GM21825 (cell line): ENCODE results near the gene LCORL.
"Not testable (repeated sequence)": the region's sequence is repeated elsewhere in the genome, so short reads cannot be mapped to it uniquely, and the experiment has no call there.

Source experiments
- ATAC-seq: cut with Tn5 transposase; IDR thresholded peaks from one replicate; pipeline ENCODE4 v1.9.1; 2021; ENCODE audit warnings: mild to moderate bottlenecking, moderate library complexity; ENCODE audit not compliant: unreplicated experiment

The LCORL gene

DNA sequence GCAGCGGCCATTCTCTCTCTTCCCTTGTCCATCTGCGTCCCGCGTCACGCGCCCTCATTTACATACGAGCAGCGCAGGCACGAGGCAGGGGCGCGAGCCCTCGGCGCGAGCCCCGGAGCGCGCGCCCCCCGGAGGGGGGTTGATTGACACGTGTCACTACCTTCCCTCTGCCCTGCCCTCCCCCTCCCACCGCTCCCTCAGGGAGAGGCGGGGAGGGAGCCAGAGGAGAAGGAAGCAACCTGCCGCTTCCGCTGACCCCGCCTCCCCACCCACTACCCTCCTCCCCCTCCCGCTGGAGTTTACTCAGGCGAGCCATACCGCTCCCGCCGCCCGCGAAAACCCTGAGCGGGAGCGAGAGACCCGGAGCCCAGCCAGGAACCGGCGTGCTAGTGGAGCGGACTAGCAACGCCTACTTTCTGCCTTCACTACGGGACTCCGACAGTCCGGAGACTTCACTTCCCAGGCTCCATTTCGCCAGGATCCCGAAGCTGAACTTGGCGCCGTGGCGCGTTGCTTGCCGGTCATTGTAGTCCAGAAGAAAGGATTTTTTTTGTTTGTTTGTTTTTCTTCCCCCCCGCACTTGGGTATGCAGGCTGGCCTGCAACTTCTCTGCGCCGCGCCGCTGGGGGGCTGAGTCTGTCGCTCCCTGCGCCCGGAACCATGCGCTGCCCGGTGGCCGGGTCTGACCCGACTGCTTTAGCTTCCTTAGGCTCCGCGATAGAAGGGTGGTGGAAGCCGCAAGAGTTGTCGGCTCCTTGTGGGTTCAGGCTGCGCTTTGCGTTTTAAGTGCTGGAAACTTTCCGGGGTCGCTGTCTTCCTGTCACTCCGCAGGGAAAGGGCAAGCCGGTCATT lies at the start of gene LCORL:
Gene LCORL, minus strand, starts transcription at position 36 of the 852 bp plus-strand sequence. Its CDS starts 4 bp downstream, at position 32.
- peak; percentile 80 for ATAC-seq

DNA sequence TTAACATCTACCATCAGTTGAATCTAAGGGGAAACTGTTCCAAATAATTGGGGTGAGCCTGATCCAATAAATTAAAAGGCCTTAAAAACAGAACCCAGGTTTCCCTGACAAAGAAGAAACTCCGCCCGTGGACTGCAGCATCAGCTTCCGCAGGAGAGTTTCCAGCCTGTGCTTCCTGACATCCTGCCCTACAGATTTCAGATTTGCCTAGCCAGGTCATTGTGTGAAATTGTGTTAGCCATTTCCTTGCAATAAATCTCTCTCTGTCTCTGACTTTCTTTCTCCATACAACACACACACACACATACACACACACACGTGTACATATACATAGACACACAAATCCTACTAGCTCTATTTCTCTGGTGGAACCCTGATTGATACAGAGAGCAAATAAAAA lies 48.3 kb upstream of the LCORL start:
- no peak for ATAC-seq

DNA sequence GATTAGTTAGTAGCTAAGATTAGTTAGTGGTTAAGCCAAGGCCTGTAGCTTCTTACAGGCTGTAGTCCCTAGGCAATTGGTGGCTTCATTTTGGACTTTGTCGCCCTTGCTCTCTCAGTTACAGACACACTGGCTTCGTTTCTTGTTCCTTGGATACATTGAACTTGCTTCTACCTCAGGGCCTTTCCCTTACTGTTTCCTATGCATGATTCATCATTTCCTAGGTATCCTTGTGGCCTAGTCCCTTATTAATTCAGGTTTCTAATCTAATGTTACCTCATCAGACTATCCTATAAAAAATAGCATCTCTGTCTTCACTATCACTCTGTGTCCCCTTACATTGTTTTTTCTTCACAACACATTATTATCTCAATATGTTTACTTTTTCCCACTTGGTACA lies 45.5 kb upstream of the LCORL start:
- no peak for ATAC-seq

DNA sequence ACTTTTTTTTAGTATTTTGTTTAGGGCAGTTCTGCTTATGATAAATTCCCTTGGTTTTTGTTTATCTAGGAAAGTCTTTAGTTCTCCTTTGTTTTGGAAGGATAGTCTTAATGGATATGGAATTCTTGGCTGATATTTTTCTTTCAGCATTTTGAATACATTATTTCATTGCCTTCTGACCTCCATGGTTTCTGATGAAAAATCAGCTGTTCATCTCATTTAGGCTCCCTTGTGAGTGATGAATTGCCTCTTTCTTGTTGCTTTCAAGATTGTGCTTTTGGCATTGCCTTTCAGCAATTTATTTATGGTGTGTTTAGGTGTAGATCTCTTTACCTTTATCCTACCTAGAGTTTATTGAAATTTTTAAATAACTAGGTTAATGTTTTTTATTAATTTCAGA lies 41.5 kb upstream of the LCORL start:
- no peak for ATAC-seq

DNA sequence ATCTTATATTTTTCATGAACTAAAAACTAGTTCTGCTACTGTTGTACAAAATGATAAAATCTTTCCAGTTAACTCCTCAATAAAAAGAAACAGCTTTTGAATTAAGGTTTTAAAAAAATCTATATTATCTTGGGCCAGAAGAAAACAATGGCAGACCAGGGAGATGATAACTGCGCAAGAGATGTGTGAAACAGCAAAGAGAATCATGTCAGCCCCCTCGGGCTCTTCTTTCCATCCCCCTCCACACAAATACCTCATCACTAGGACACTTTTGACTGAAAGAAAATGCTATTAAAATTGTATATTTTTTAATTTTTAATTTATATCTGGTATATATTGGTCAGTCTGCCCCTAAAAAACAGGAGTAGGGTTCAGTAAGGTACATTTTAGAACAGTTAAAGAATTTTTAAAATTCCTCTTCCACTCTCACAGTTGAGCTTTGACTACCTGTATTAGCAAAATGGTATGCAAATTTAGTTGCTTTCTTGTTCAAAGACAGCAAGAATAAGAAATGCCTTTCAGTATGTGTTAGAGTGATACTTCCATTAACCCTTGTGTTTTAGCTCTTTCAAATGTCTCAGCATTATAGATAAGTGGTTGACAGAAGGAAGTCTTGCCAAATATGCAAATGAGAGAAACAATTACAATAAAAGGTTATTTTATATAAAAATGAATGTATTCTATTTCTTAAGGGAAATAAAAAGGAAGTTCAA lies 36.4 kb upstream of the LCORL start:
- peak; percentile 63 for ATAC-seq

DNA sequence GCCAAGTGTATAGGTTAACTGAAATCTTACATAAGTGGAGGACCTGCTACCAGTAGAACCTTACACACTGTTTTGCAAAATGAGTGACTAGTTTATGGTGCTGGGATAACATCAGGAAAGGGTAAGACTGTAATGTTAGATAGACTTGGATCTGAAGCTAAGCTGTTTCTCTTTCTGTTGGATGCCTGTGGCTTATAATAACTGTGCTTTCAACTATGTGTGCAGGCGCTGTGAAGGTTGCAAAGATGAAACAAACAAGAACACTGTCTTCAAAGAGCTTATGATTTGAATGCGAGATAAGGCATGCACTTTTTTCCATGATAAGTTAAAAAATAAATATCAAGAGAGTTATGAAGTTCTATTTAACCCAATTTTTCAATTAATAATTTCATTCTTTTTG lies 34.5 kb upstream of the LCORL start:
- ATAC-seq, result no peak

DNA sequence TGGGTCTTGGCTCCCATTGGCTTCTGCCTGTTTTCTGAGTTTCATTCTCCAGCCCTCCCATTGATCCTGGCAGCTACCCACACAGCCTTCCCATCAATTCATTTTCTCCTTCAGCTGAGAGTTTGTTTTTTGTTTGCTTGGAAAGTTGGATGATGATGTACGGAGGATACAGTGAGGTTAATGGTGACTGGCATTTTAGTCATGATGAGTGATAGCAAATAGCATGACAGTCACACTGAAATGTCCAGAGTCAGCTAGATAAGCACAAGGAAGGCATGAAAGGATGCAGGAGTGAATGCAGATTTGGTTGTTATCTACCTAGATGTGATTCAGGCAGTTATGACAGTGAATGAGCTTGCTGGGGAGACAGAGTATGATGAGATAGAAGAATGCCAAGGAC lies 30.6 kb upstream of the LCORL start:
- ATAC-seq, result no peak

DNA sequence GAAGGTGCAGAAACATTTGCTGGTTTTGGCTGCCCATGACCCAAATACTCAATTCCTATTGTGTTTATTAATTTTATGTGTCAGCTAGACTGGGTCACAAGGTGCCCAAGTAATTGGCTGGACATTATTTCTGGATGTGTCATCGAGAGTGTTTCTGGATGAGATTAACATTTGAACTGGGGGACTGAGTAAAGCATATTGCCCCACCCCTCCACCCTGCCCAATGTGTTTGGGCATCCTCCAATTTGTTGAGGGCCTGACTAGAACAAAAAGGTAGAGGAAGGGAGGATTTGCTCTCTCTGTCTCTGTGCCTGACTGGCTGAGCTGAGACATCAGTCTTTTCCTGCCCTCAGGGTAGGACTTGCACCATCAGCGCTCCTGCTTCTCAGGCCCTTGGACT lies 29.7 kb upstream of the LCORL start:
- no peak for ATAC-seq

DNA sequence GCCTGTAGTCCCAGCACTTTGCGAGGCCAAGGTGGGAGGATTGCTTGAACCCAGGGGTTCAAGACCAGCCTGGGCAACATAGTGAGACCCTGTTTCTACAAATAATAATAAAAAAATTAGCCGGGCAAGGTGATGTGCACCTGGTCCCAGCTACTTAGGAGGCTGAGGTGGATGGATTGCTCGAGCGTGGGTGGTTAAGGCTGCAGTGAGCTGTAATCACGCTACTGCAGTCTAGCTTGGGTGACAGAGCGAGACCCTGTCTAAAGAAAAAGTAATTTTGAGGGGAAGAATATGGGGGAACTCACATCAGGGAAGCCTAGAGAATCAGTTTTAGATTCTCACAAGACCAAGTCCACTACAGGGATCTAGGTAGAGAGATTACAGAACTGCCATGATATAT lies 28.9 kb upstream of the LCORL start:
- ATAC-seq, result no peak

DNA sequence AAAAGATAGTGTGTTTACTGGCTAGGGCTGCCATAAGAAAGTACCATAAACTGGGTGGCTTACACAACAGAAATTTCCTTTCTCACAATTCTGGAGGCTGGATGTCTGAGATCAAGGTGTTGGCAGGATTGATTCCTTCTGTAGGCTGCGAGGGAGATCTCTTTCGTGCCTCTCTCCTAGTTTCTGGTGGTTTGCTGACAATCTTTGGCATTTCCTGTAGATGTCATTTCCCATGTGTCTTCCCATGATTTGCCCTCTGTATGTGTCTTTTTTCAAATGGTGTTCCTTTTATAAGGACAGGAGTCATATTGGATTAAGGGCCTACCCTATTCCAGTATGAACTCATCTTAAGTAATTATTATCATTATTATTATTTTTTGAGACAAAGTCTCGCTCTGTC lies 27.9 kb upstream of the LCORL start:
- no peak for ATAC-seq

DNA sequence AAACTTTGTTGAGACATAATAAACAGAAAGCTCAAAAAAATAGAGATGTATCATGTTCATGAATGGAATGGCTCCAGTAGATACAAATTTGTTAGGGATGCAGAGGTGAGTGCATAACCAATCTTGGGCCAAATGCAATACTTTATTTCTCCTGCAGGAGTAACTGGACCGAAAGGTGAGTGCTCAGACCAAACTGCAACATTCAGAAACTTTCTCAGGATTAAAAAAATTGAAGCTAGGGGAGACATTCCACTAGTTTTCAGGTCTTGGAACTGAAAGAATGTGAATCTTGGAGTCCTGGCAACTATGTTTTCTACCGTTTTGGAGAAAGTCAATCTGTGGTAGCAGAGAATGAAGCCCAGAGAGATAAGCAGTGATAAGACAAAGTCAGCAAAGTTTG lies 21.2 kb upstream of the LCORL start:
- no peak for ATAC-seq

DNA sequence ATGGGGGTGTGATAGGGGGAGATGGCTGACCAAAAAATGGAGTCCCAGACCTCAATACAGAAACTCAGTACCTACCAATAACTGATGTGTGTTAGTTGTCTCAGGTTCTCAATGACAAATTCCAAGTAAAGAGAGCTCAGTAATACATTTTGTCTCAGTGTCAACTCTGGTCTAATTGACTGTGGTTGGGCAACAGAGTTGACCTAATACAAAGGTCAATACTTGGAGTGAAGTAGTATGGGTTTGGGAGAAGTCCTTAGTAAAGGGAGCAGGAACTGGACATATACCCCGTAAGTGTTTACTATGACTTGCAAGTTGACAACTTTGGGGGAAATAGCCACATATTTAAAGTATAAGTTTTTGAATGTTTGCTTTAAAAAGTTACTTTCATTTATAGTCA lies 20.5 kb upstream of the LCORL start:
- no peak for ATAC-seq

DNA sequence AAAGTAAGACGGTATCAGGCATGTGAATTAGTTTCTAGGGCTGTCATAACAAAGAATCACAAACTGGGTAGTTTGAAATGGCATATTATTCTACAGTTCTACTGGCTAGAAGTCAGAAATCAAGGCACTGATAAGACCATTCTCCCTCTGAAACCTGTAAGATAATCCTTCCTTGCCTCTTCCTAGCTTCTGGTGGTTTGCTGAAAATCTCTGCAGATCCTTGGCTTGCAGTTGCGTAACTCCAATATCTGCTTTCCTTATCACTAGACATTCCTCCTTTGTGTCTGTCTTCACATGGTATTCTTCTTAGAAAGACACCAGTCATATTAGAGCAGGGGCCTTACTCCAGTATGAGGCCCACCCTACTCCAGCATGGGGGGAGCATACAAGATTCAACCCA lies 19.6 kb upstream of the LCORL start:
- ATAC-seq, result no peak

DNA sequence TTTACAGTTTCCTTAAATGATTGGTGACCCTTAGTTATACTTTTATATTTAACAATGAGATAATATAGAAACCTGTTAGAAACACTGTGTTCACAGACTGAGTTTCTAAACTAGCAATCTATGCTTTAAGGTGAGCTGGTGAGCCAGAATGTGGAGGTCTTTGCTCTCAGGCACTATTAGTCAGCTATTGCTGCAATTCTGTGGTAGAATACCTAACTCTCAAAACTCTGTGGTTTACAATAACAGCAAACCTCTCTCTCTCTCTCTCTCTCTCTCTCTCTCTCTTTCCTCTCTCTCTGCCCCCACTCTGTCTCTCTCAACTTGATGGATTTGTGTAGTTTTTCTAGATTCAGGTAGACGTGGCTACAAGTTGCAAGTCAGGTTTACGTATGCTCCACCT lies 17.6 kb upstream of the LCORL start:
- no peak for ATAC-seq

DNA sequence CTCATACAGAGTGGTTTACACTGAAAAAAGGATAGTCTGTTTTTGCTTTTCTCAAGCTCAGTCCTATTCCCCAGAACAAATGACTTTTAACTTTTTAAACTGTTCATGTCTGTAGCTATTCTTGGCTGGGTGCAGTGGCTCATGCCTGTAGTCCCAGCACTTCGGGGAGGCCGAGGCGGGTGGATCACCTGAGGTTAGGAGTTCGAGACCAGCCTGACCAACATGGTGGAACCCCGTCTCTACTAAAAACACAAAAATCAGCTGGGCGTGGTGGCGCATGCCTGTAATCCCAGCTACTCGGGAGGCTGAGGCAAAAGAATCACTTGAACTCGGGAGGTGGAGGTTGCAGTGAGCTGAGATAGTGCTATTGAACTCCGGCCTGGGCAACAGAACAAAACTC lies 14.8 kb upstream of the LCORL start:
- not testable (repeated sequence) for ATAC-seq

DNA sequence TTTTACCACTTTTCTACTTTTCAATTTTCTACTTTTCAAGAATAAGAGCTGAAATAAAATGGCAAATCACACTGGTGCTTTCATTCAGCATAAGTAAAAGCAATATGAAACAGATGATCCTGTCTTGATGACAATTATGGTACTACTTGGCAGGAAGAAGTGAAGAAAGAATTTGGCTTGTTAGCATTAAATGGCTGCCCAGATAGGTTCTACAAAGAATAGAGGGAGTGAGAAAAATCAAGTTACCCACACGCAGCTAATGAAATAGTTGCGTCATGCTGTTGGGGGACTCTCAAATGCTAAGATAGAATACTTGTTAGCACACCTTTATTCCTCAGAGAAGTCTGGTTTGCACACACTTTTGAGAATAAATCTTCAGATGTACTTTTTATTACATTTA lies 12.5 kb upstream of the LCORL start:
- ATAC-seq, result no peak

DNA sequence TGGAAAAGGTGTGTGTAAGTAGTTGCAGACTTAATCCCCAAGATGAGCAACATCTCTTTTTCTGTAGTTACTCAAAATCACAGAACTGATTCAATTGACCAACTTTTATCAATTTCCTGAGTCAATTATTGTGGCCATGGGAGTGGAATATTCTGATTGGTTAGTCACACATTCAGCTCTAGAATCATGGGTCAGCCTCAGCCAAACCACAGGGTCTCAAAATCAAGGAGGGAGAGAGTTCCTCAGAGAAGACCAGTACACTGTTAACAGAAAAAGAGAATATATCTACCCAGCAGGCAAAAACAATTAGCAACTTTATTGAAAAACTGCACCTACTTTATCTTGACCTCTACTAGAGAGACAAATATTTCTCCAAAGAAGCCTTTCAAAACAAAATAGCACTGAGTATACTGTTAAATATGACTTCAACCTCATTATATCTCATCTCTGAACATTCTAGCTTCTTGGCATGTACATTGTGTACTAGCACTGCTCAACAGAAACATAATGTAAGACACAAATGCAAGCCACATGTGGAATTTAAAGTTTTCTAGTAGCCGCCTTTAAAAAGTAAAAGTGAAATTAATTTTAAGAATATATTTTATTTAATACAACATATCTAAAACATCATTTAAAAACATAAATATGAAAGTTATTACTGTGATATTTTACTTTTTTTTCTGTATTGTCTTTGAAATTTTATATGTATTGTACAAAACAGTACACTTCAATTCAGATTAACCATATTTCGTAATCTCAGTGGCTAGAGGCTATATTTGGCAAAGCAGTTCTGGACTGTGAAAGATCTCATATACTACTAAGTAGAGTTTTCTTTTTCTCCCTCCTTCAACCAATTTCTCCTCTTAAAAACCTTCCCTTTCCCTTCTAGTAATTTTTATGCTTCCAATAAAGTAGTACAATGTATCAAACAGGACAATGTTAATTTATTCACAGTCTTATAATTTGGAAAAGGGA lies 11.8 kb upstream of the LCORL start:
- no peak for ATAC-seq

DNA sequence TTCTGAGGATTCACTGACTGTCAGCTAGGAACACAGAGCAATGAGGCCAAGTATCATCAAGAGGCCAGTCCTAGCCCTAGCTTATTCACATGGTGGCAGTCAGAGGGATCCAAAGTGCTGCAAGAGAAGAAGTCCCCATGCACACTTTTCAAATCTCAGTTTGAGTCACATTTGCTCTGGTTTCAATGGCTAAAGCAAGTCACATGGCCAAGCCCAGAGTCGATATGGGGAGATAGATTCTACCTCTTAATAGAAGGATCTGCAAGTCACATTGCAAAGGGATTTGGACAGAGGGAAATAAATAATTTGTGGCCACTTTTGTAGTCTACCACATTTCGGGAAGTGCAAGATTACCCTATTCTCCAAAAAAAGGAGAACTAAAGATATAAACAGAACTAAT lies 3.7 kb upstream of the LCORL start:
- no peak for ATAC-seq

DNA sequence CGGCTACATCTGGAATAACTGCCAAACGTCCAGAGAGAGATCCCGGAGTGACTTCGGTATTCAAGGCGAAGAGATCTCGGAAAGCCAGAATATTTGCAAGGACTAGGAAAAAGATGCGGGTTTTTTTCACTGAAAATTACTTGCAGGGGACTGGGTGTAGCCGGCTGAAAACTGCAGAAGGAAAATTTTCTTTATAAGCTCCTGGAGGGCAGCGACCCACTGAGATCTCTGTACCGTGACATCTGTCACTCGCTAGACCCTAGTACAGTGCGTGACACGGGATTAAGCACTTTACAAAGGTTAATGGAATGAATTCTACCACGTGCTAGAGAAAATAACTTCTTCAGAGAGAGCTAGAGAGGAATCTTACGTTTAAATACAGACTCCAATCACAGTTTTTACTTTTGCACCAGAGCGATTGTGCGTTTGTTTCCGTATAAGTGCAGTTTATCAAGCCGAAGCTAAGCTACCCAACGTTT lies 1.1 kb upstream of the LCORL start:
- no peak for ATAC-seq

DNA sequence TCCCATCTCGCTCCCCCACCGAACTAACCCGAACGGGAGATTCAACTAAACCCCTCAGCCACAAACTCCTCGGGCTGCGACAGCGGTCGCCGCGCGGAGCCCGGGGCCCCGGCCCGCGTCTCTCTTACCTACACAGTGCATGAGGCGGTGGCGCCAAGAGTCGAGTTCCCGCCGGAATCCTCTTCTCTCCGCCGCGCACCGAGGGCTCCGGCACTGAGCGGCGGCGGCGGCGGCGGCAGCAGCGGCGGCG lies 160 bp downstream of the LCORL start:
- ATAC-seq, result no peak

DNA sequence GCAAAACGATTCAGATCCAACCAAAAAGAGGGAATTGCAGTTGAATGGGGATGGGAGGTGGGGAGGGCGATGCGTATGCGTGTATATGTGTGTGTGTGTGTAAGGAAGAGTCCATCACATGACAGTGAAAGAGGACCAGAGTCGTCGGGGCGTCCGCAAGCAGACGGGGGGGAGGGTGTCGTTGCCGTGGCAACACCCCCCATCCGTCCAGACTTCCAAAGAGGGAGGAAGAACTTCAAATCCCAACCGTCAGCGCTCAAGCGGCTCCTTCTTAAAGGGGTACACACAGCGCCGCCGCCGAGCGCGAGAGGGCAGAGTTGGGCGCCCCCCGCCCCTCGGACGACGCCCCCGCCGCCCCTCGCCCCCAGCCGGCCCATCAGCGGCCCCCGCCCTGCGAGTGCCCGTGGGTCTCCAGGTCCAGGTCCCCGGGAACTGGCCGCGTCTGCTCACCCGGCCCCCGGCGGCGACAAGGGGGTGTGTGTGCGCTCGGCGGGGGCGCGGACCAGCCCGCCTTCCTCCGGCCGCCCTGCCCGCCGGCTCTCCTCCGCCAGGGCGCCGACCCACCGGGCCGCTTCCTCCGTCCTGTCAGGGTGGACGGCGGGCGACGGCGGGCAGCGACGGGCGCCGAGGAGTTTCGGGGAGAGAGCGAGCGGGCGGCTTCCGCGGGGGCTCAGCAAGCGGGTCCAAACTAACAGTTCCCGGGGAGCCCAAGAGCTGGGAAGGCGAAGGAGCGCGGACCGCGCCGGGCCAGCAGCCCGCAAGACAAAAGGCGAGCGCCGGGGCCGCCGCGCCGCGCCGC lies 685 bp downstream of the LCORL start:
- ATAC-seq, result peak; percentile 17
